ENCODE results near the gene LAMTOR5. TPM values are rescaled to one million over a fixed set of nuclear protein-coding genes. Genes with fewer than 3 reads are reported as not detected.

LAMTOR5 gene
- total RNA-seq, 2 donors from 2014 or later, result 130 to 146 TPM

GRCh38 chr1:110452330-110452729, 44.8 kb upstream of the LAMTOR5 start:
- H3K4me1 ChIP-seq, result no peaks in the 10 kb centered on the region
- H3K9me3 ChIP-seq, result no peaks in the 10 kb centered on the region
- intact Hi-C loops (cut with DNase I), result loop anchor here (5.0 kb wide), 1 partner anchor 140 kb away; no protein-coding TSS in a partner anchor
- no peak for DNase-seq
- no peak overlapping the region for H3K9ac ChIP-seq (ENCODE audit: low read depth in 2 of 2, low read length in 2 of 2)
- TF ChIP-seq CTCF (IDR thresholded peaks at IDR 0.05), result no peak
- H3K36me3 ChIP-seq, result no peaks in the 10 kb centered on the region
- no peak overlapping the region for H3K27ac ChIP-seq
- no peaks in the 10 kb centered on the region for H3K27me3 ChIP-seq
- no peak overlapping the region for H3K4me3 ChIP-seq

GRCh38 chr1:110450929-110451328, 43.4 kb upstream of the LAMTOR5 start, which contains the start of gene PROK1:
Gene PROK1 (plus strand): TSS chr1:110451149. CDS start chr1:110451217, 68 bp downstream.
- no peaks in the 10 kb centered on the region for H3K36me3 ChIP-seq
- intact Hi-C loops (cut with DNase I), result loop anchor here (5.0 kb wide), 1 partner anchor 139 kb away; no protein-coding TSS in a partner anchor
- H3K27me3 ChIP-seq, result no peaks in the 10 kb centered on the region
- no peak within 1 kb of the TSS for H3K4me3 ChIP-seq
- H3K9ac ChIP-seq (ENCODE audit: low read depth in 2 of 2, low read length in 2 of 2), result no peak within 1 kb of the TSS
- TF ChIP-seq CTCF (IDR thresholded peaks at IDR 0.05), result no peak
- H3K4me1 ChIP-seq, result no peaks in the 10 kb centered on the region
- H3K9me3 ChIP-seq, result no peaks in the 10 kb centered on the region
- no peak for DNase-seq
- no peak within 1 kb of the TSS for H3K27ac ChIP-seq

DNA sequence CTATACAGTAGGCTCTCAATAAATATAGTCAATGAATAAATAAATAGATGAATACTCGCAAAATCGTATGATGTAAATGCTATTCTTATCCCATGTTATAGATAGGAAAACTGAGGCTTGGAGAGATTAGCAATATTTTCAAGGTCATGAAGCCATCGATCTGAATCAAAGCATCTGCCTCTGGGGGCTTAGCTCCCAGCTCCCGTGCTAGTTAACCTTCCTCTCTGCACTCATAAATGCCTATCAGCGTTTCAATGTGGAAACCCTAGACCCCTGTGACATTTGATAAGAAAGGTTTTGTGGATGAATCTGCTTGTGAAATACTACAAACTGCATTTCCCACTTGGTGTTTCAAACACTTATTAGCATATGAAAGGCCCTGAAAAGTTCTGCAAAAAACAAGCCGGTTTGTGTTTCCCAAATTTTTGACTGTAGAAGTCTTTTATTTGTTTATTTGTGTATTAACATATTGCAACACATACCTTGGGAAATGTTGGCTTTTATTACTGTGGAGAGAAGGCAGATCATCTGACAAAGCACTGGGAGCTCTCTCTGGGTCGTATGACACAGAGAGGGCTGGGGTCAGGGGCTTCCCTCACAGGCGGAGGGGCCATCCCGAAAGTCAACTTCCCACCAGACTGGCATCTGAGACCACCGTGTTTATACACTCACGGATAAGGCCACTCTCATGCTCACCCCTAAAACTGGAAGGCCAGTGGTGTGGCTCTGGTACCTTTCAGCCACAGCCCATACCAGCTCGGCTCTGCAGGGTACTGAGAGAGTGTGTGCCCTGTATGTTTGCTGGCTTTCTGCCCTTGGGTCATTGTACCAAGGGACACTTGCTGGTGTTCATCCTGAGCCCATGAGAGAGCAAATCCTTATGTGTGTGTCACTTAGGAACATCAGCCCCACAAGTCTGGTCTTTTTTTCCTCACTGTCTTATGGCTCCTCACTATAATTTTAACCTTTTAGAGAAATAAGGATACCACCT, 42.5 kb upstream of the LAMTOR5 start:
- Histone ChIP-seq H3K4me1 (no peaks in the 10 kb centered on the region), H3K27me3 (no peaks in the 10 kb centered on the region), H3K36me3 (no peaks in the 10 kb centered on the region), H3K9me3 (no peaks in the 10 kb centered on the region), H3K9ac (ENCODE audit: low read depth in 2 of 2, low read length in 2 of 2) (no peak overlapping the region), H3K27ac (no peak overlapping the region), H3K4me3 (no peak overlapping the region)
- no peak for DNase-seq
- intact Hi-C loops (cut with DNase I), result loop anchor here (5.0 kb wide), 1 partner anchor 138 kb away; no protein-coding TSS in a partner anchor
- TF ChIP-seq CTCF (IDR thresholded peaks at IDR 0.05), result no peak

GRCh38 chr1:110444561-110444960, 37.1 kb upstream of the LAMTOR5 start:
- intact Hi-C loops (cut with DNase I), result no loop called here
- TF ChIP-seq CTCF (IDR thresholded peaks at IDR 0.05), result no peak
- Histone ChIP-seq H3K4me3 (no peak overlapping the region), H3K27me3 (no peaks in the 10 kb centered on the region), H3K4me1 (no peaks in the 10 kb centered on the region), H3K9me3 (no peaks in the 10 kb centered on the region), H3K27ac (no peak overlapping the region), H3K9ac (ENCODE audit: low read depth in 2 of 2, low read length in 2 of 2) (no peak overlapping the region), H3K36me3 (no peaks in the 10 kb centered on the region)
- DNase-seq, result no peak

- no peak for TF ChIP-seq CTCF (IDR thresholded peaks at IDR 0.05)
- Histone ChIP-seq H3K9me3 (no peaks in the 10 kb centered on the region), H3K27me3 (no peaks in the 10 kb centered on the region), H3K4me3 (no peak overlapping the region), H3K9ac (ENCODE audit: low read depth in 2 of 2, low read length in 2 of 2) (no peak overlapping the region), H3K27ac (no peak overlapping the region), H3K36me3 (no peaks in the 10 kb centered on the region), H3K4me1 (no peaks in the 10 kb centered on the region)
- no peak for DNase-seq
- intact Hi-C loops (cut with DNase I), result no loop called here
Observed at GRCh38 chr1:110443451-110443850, 36.0 kb upstream of the LAMTOR5 start.
